Stimulated activated CD8-positive, alpha-beta memory T cell treated with anti-CD3 and anti-CD28 coated beads, Interleukin-4, amount 100 ng/mL, for 4 hours (primary cell): Measurements from ENCODE around the gene RNF212.
"Not testable (repeated sequence)": the region's sequence is repeated elsewhere in the genome, so short reads cannot be mapped to it uniquely, and the experiment has no call there.

ENCODE experiments used
- DNase-seq, 2 donors: peaks; one replicate each; pipeline ENCODE4 v3.0.0-alpha.2; 2020; ENCODE audit warnings: low read depth in 2 of 2, low spot score in 1 of 2

RNF212 gene, protein sequence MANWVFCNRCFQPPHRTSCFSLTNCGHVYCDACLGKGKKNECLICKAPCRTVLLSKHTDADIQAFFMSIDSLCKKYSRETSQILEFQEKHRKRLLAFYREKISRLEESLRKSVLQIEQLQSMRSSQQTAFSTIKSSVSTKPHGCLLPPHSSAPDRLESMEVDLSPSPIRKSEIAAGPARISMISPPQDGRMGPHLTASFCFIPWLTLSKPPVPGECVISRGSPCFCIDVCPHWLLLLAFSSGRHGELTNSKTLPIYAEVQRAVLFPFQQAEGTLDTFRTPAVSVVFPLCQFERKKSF

DNA sequence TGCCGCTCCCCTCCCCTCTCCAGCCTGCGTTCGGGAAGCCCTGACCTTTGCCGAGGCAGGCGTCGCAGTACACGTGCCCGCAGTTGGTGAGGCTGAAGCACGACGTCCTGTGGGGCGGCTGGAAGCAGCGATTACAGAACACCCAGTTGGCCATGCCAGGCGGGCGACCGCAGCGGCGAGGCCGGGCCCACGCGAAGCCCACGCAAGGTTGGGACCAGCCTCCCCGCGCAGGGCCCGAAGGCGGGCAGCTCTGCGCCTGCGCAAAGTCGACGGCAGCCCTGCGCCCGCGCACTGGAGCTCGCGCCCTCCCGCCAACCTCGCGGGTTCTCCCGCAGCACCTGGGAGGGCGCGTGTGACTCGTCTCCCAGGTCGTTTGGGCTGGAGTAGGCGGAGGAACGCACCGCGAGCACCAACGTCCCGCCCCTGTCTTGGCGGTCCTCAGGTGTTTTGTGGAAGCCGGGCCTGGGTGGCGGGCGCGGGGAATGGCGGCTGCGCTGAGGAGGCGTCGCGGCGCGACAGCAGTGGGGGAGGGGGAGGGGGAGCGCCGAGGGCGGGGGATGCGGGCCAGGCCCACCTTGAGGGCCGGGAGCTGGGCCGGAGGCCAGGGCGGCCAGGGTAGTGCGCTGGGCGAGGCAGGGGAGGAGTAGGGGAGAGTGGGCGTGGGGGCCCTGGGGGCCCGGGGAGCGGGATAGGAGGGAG, at the start of gene RNF212:
TSS of gene RNF212 (minus strand) at position 254 of the 699 bp plus-strand sequence. CDS start at position 154, 100 bp downstream.
- DNase-seq = peak in 1 of 2 donors; percentile 3

DNA sequence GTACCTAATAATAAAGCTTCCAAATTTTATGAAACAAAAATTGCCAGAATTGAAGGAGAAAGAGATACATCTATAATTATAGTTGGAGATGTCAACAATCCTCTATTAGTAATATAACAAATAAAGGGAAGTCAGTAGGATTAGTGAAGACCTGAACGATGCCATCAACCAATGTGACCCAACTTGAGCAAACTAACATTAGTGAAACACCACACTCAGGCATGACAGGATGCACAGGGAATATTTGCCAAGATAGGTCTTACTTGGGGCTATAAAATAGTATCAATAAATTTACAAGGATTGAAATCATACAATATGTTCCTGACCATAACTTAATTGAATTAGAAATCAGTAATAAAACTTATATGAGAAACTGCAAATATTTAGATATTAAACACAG, 47.0 kb upstream of the RNF212 start:
- DNase-seq = no peak

- DNase-seq = no peak
These were observed 42.7 kb upstream of the RNF212 start for GRCh38 chr4:1156069-1156468.

DNA sequence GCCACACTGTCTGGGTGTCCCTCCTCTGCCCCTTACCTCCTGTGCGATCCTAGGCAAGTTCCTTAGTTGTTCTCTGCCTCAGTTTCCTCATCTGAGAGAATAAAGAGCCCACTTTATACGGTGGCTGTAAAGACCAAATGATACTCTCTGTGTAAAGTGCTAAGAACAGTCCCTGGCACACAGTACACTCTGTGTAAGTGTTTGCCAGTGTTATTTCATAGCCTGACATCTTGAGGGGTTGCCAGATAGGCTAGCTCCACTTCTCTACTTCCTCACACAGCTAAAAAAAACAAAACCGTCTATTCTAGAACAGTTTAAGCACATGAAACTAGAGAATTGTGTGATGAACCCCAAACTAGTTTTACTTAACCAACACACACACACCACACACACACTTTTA, 42.0 kb upstream of the RNF212 start:
- no peak for DNase-seq

- DNase-seq = no peak
These were observed 41.3 kb upstream of the RNF212 start for GRCh38 chr4:1154523-1155182.

DNA sequence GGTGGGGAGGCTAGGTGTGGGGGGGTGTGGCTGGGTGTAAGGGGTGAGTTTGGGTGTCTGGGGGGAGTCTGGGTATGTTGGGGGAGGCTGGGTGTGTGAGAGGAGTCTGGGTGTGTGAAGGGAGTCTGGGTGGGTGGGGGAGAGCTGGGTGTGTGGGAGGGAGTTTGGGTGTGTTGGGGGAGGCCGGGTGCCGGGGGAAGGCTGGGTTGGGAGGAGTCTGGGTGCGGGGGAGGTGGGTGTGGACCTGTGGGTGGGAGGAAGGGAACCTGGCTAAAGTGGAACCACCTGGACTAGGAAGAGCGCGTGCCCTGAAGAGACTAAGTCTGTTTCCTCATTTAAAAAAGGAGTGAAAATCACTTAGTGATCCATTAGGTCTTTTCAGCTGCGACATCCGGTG, 40.8 kb upstream of the RNF212 start:
- DNase-seq = no peak

- DNase-seq = no peak
These were observed 40.3 kb upstream of the RNF212 start for GRCh38 chr4:1153567-1154090.

GRCh38 chr4:1152290-1152689, 38.9 kb upstream of the RNF212 start:
- no peak for DNase-seq

GRCh38 chr4:1151541-1151940, 38.2 kb upstream of the RNF212 start:
- no peak for DNase-seq

- DNase-seq = no peak
These were observed 37.5 kb upstream of the RNF212 start for GRCh38 chr4:1150875-1151274.

DNA sequence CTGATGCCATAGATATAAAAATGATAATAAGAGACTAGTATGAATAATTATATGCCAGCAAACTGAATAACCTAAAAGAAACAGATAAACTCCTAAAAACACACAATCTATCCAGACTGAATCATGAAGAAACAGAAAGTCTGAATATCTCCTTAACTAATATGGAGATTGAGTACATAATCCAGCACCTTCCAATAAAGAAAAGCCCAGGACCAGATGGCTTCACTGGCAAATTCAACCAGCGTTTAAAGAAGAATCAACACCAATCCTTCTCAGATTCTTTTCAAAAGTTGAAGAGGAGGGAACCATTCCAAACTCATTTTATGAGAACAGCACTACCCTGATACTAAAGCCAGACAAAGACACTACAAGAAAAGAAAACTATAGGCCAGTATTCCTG, 26.5 kb upstream of the RNF212 start:
- DNase-seq = no peak

DNA sequence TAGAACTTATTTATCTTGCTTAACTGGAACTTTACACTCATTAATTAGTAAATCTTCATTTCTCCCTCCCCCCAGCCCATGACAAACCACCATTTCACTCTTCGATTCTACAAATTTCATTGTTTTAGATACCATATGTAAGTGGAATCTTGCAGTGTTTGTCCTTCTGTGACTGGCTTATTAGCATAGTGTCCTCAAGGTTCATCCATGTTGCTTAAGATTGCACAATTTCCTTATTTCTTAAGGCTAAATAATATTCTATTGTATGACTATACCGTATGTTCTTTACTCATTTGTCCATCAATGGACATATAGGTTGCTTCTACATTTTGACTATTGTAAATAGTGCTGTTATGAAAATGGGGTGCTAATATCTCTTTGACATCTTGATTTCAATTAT, 24.5 kb upstream of the RNF212 start:
- no peak for DNase-seq

- DNase-seq = no peak
These were observed 23.9 kb upstream of the RNF212 start for GRCh38 chr4:1137063-1137776.

DNA sequence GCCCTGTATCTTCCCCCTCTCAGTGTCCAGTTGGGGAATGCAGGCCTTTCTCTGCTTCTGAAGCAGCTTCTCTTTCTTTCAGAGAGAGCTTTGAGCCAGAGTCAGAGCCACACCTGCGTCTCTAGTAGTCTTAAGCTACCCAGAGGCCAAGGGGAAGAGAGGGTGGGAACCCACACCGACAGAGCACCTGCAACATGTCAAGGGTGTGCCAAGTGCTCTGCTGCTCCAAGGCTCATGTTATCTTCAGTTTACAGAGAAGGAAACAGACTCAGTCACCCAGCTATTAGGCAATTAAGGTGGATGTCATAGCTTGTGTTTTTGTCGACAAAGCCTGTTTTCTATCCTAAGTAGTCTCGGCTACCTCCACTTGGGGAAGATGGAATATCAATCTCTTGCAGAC, 22.7 kb upstream of the RNF212 start:
- no peak for DNase-seq

- DNase-seq = no peak
These were observed 19.7 kb upstream of the RNF212 start for GRCh38 chr4:1133033-1133432.

DNA sequence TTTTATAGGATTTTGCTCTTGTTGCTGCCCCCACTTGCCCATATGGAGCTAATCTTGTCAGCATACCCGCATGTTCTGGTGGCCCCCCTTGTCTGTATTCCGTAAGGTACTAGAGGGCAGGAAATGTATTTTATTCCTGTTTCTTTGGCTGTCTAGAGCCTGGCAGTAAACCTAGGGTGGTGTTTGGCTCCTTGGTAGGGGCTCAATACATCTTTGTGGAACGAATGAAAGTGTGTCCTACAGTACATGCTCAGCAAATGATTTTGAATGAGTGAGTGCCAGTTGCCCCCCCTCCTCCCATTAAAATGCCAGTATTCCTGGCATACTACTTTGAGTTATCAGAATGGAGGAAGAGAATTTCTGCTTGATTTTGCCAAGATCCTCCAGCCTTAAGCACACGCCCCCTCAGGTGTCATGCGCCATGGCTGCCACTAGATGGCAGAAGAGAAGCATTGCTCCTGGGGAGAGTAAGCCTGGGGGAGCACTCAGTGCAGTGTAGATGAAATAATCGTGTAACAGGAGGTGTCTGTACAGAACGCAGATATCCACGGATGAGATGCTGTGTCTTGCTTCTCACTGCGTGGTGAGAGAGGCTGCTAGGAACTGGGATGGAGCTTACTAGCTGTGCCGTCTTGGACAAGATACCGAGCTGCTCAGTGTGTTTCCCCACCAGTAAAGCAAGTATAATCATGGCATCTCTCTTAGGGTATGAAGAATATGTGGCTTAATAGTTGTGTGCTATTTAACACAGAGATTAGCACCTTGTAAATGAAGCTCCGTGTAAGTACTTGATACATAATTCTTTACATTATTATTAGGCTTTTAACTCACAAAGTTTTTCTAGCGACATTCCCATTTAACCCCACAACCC, 17.2 kb upstream of the RNF212 start:
- peak; percentile 54 to 60 for DNase-seq

- no peak for DNase-seq
These were observed 13.1 kb upstream of the RNF212 start for GRCh38 chr4:1126506-1126905.

DNA sequence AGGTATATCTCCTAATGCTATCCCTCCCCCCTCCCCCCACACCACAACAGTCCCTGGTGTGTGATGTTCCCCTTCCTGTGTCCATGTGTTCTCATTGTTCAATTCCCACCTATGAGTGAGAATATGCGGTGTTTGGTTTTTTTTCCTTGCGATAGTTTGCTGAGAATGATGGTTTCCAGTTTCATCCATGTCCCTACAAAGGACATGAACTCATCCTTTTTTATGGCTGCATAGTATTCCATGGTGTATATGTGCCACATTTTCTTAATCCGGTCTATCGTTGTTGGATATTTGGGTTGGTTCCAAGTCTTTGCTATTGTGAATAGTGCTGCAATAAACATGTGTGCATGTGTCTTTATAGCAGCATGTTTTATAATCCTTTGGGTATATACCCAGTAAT, 12.1 kb upstream of the RNF212 start:
- not testable (repeated sequence) for DNase-seq

GRCh38 chr4:1124818-1125217, 11.5 kb upstream of the RNF212 start:
- DNase-seq = no peak

DNA sequence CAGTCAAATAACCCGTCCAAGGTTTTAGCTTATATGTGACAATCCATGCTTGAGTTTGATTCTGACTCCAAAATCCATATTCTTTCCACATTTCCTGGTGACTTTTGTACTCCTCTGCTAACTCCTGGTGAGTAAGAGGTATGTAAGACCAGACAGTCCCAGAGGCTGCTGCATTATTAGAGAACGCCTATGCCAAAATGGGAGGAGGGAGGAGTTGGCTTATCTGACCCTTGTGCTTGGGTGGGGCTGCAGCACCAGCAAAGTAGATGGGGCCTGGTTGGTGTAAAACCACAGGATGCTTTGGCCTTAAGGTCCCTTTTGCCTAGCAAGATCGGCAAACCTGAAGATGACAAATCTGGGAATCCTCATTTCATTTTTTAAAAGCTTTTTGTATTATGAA, 9.1 kb upstream of the RNF212 start:
- DNase-seq = no peak
